ENCODE data around the gene NDUFA5.
A peak's percentile ranks its signal among the peaks of the same experiment; 100 is the strongest.

The NDUFA5 gene

DNA sequence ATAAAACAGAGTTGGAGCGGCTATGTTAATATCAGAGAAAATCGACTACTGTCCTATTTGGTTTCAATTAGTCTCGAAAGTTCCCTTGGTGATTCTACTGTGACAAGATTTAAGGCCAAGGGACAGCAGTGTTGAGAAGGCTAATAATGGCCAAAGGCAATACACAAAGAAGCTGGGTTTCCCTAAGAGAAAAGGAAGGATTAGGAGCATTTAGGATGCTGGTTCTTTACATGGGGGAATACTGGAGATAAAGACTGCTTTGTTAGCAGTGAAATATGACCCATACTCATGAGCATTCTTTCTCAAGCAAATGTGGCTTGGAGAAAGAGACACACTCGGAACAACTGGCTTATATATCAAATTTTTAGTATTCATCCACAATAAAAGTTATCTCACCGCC lies 55.4 kb downstream of the NDUFA5 start:
- no peak for DNase-seq (ENCODE audit: low spot score)

DNA sequence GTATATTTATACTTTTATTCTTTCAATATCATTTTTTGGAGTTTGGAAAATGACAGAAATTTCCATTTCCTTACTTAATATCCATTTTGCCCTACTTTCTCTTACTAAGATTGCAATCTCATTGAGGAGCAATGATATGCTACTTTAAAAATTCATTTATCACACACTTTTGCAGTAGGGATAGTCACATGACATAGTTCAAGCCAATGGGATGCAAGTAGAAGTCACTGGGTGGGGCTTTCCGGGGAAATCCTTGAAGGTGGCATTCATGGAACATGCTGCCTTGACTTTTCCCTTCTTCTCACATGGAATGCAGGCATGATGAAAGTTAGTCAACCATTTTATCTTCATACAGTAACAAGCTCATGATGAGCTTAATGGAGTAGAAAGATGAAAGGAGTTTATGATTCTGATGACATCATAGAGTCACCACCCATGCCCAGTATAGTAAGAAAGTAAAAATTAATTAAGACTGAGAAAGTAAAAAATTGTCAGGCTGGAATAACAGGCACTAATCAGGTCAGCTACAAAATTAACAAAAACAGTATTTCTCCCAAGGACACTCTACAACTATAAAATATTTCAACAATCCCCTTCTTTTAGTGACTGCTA lies 56.6 kb downstream of the NDUFA5 start:
- DNase-seq (ENCODE audit: low spot score) = no peak

- no peak for DNase-seq (ENCODE audit: low spot score)
These were observed 58.2 kb downstream of the NDUFA5 start for GRCh38 chr7:123499211-123499970.

GRCh38 chr7:123498601-123499000 lies 59.0 kb downstream of the NDUFA5 start:
- no peak for DNase-seq (ENCODE audit: low spot score)

- no peak for DNase-seq (ENCODE audit: low spot score)
These were observed 59.6 kb downstream of the NDUFA5 start for GRCh38 chr7:123498031-123498430.

- DNase-seq (ENCODE audit: low spot score) = peak; percentile 23
These were observed 63.3 kb downstream of the NDUFA5 start for GRCh38 chr7:123494193-123494796.

DNA sequence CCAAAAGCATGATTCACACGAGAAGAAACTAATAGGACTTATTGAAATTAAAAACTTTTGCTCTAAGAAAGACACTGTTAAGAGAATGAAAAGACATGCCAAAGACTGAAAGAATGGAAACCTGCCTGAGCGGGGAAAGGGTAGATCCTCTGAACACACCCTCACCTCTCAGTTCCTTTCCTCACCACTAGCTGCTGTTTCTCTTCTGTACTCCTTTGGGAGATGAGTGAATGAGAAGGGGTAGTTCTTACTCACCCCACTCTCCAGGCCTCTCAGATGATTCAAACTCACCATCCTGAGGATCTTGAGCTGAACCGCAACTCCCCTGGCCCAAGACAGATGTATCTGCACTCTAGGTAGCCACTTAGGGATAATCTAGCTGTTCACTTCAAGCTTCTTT lies 65.1 kb downstream of the NDUFA5 start:
- no peak for DNase-seq (ENCODE audit: low spot score)

Data from globus pallidus (tissue), 1 donor.